IMR-90 (cell line): ENCODE results near the gene DOK6. TPM values are rescaled to one million over a fixed set of nuclear protein-coding genes. Genes with fewer than 3 reads are reported as not detected.

Source experiments
- ATAC-seq: fragments of 200-7000 bp; cut with Tn5 transposase; 2 replicates; pipeline ENCODE4 v1.9.1; 2020; ENCODE audit warnings: low read depth, mild to moderate bottlenecking, moderate library complexity
- BruUV-seq: library from RNA; stranded (reverse); fragments of 400-500 nt; replicated peaks from 2 replicates; lab custom pipeline; 2021; lab: Mats Ljungman, UMichigan
- CTCF ChIA-PET: fragments of 300-600 bp; formaldehyde crosslinking; extraction: SDS; loops from one replicate; lab custom pipeline; 2021; ENCODE audit warnings: antibody characterized with exemption; lab: Yijun Ruan, JAX
- POLR2A ChIA-PET: fragments of 300-600 bp; sonication (Branson Sonifier 250); formaldehyde crosslinking; loops from one replicate; lab custom pipeline; 2022; ENCODE audit warnings: antibody characterized with exemption; ENCODE audit not compliant: unreplicated experiment; lab: Charles Lee
- DNase-seq: peaks from one replicate; pipeline ENCODE4 v3.0.0; 2013
- H2AFZ ChIP-seq: replicated peaks from 2 replicates; pipeline ENCODE3; 2013; ENCODE audit warnings: low read length, mild to moderate bottlenecking; ENCODE audit not compliant: poor library complexity
- H2AK5ac ChIP-seq: 2 replicates; pipeline ENCODE4 v1.6.1; 2013; ENCODE audit warnings: low read depth, low read length, inconsistent platforms
- H2AK9ac ChIP-seq: replicated peaks from 2 replicates; pipeline ENCODE3; 2013; ENCODE audit warnings: mild to moderate bottlenecking, low read depth, low read length, moderate library complexity; ENCODE audit not compliant: poor library complexity
- H2BK120ac ChIP-seq: 2 replicates; pipeline ENCODE4 v1.6.1; 2013; ENCODE audit warnings: low read depth, low read length, inconsistent platforms
- H2BK15ac ChIP-seq: 3 replicates; pipeline ENCODE4 v1.6.1; 2013; ENCODE audit warnings: low read depth, low read length, inconsistent platforms
- H2BK20ac ChIP-seq: 2 replicates; pipeline ENCODE4 v1.6.1; 2013; ENCODE audit warnings: low read depth, mild to moderate bottlenecking, inconsistent platforms, low read length, moderate library complexity
- H2BK5ac ChIP-seq: 2 replicates; pipeline ENCODE4 v1.6.1; 2013; ENCODE audit warnings: mild to moderate bottlenecking, low read depth, low read length, inconsistent platforms; ENCODE audit not compliant: poor library complexity, severe bottlenecking
- H3K14ac ChIP-seq: replicated peaks from 2 replicates; pipeline ENCODE4 v1.6.1; 2013; ENCODE audit warnings: low read depth, low read length, inconsistent platforms
- H3K18ac ChIP-seq: 2 replicates; pipeline ENCODE4 v1.6.1; 2013; ENCODE audit warnings: low read depth, low read length, control low read depth
- H3K23ac ChIP-seq: 2 replicates; pipeline ENCODE4 v1.6.1; 2013; ENCODE audit warnings: low read depth, low read length, inconsistent platforms
- H3K27ac ChIP-seq: 2 replicates; pipeline ENCODE4 v1.5.1; 2013; ENCODE audit warnings: mild to moderate bottlenecking, control low read depth, low read length; ENCODE audit not compliant: insufficient read depth
- H3K27me3 ChIP-seq: 2 replicates; pipeline ENCODE4 v1.6.1; 2013; ENCODE audit warnings: low read length; ENCODE audit not compliant: control insufficient read depth, insufficient read depth
- H3K36me3 ChIP-seq: 2 replicates; pipeline ENCODE4 v1.6.1; 2013; ENCODE audit warnings: low read length, mixed read lengths; ENCODE audit not compliant: control insufficient read depth, insufficient read depth
- H3K4ac ChIP-seq: 2 replicates; pipeline ENCODE4 v1.6.1; 2013; ENCODE audit warnings: low read depth, low read length, inconsistent platforms
- H3K4me1 ChIP-seq: 2 replicates; pipeline ENCODE4 v1.6.1; 2013; ENCODE audit warnings: low read length, mixed read lengths; ENCODE audit not compliant: control insufficient read depth, insufficient read depth
- H3K4me2 ChIP-seq: 2 replicates; pipeline ENCODE4 v1.6.1; 2013; ENCODE audit warnings: low read depth, mild to moderate bottlenecking, control low read depth, low read length, moderate library complexity
- H3K4me3 ChIP-seq: 2 replicates; pipeline ENCODE4 v1.5.1; 2013; ENCODE audit warnings: low read depth, mild to moderate bottlenecking, control low read depth, low read length, moderate library complexity; ENCODE audit not compliant: insufficient read depth
- H3K56ac ChIP-seq: 2 replicates; pipeline ENCODE4 v1.6.1; 2013; ENCODE audit warnings: low read length, inconsistent platforms; ENCODE audit not compliant: insufficient read depth; ENCODE audit errors: extremely low read depth
- H3K79me1 ChIP-seq, 2 experiments: 2 replicates each; pipeline ENCODE4 v1.6.1; 2013; ENCODE audit warnings: low read length in 2 of 2, inconsistent platforms in 1 of 2, low read depth in 1 of 2
- H3K9ac ChIP-seq: 2 replicates; pipeline ENCODE4 v1.6.1; 2013; ENCODE audit warnings: low read depth, low read length, control low read depth
- H3K9me1 ChIP-seq: 2 replicates; pipeline ENCODE4 v1.6.1; 2013; ENCODE audit warnings: low read length, inconsistent platforms; ENCODE audit not compliant: insufficient read depth
- H3K9me3 ChIP-seq: 2 replicates; pipeline ENCODE4 v1.6.1; 2013; ENCODE audit warnings: low read length; ENCODE audit not compliant: control insufficient read depth, insufficient read depth
- H4K20me1 ChIP-seq: 2 replicates; pipeline ENCODE4 v1.6.1; 2013; ENCODE audit warnings: low read length, inconsistent platforms; ENCODE audit not compliant: insufficient read depth
- H4K5ac ChIP-seq: 2 replicates; pipeline ENCODE4 v1.6.1; 2013; ENCODE audit warnings: mild to moderate bottlenecking, low read depth, low read length, control low read depth
- H4K8ac ChIP-seq, 2 experiments: 2 replicates each; pipeline ENCODE4 v1.6.1; 2013; ENCODE audit warnings: low read depth in 2 of 2, low read length in 2 of 2, control low read depth in 1 of 2, inconsistent platforms in 1 of 2
- H4K91ac ChIP-seq: 2 replicates; pipeline ENCODE4 v1.6.1; 2013; ENCODE audit warnings: low read depth, low read length, inconsistent platforms; ENCODE audit not compliant: insufficient read depth
- CEBPB ChIP-seq: IDR thresholded peaks from 2 replicates; pipeline ENCODE4 v1.6.1; 2012; ENCODE audit warnings: low read depth, low read length, improper control_type of control experiment
- FOS ChIP-seq: fragments of 150-350 bp; IDR thresholded peaks from 2 replicates; pipeline ENCODE4 v1.6.1; 2016; ENCODE audit warnings: low read depth, low read length
- MAFK ChIP-seq: IDR thresholded peaks from 2 replicates; pipeline ENCODE4 v1.6.1; 2012; ENCODE audit warnings: low read depth, low read length, improper control_type of control experiment
- RAD21 ChIP-seq: IDR thresholded peaks from 2 replicates; pipeline ENCODE4 v1.6.1; 2012; ENCODE audit warnings: low read length, improper control_type of control experiment
- WGBS, 2 experiments: methylation state at CpG; one replicate each; pipeline versions ENCODE4 v1.1.5 to v1.1.7; 2013; ENCODE audit warnings: missing lambda C conversion rate in 2 of 2; ENCODE audit not compliant: insufficient read length in 1 of 2; ENCODE audit errors: extremely low coverage in 2 of 2; 5-methylcytosine and 5-hydroxymethylcytosine counted together
- dilution Hi-C: fragments of 300-500 bp; cut with HindIII; formaldehyde crosslinking; loops from one replicate; pipeline ENCODE4 v1.14.3; 2018; ENCODE audit warnings: low sequenced_read_pairs; ENCODE audit not compliant: unreplicated experiment
- in situ Hi-C: fragments of 300-500 bp; cut with MboI; formaldehyde crosslinking; loops from 3 replicates; pipeline ENCODE4 v1.14.3; 2019; ENCODE audit warnings: low sequenced_read_pairs, inconsistent platforms, mixed read lengths
- intact Hi-C: fragments of 100-400 bp; cut with micrococcal nuclease; formaldehyde crosslinking; loops from 2 replicates; pipeline ENCODE4 v1.10.0; 2022
- polyA plus RNA-seq, 3 experiments: library from polyadenylated mRNA; depleted of rRNA; stranded (reverse); fragments of >200 nt; gene quantifications; 2 replicates each; pipeline ENCODE4 v1.2.3, GENCODE V29; 2012; ENCODE audit warnings: low replicate concordance in 1 of 3
- total RNA-seq: library from RNA; depleted of rRNA; stranded (reverse); fragments of >200 nt; gene quantifications from 2 replicates; pipeline ENCODE4 v1.2.3, GENCODE V29; 2012

The DOK6 gene
- total and polyA plus RNA-seq, 2 of the 4 experiments (the other 2 are of a cell fraction): 1.9 to 2.7 TPM

DNA sequence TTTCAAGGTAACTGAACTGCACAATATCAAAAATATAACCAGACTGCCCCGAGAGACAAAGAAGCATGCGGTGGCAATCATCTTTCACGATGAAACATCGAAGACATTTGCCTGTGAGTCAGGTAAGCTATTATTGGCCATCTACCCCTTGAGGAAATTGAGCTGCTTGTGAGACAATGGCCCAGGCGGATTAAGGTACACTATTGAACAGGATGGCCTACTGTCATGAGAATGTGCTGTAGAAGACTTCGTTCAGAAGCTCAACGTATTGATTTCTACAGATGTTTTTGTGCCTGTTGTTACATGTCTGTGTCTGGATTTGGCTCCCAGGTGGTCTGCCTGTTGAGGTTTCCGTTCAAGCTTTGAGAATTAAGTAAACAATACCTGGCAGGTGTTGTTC, 198.7 kb downstream of the DOK6 start:
- H3K4me1 ChIP-seq: no peaks in the 10 kb centered on the region
- no peak overlapping the region for H3K18ac ChIP-seq
- ATAC-seq: no peak
- no peak overlapping the region for H4K91ac ChIP-seq
- no peak overlapping the region for H3K56ac ChIP-seq
- H2BK20ac ChIP-seq: no peak overlapping the region
- no peak overlapping the region for H2BK120ac ChIP-seq
- H3K9me1 ChIP-seq: no peaks in the 10 kb centered on the region
- no peak overlapping the region for H2AK9ac ChIP-seq
- intact Hi-C loops: no loop called here
- dilution Hi-C loops: no loop called here
- H3K27ac ChIP-seq: no peak overlapping the region
- no peak overlapping the region for H2AK5ac ChIP-seq
- POLR2A ChIA-PET: no interaction called here
- H2BK5ac ChIP-seq: no peak overlapping the region
- no peaks in the 10 kb centered on the region for H4K20me1 ChIP-seq
- no peak overlapping the region for H3K4me2 ChIP-seq
- H3K9ac ChIP-seq: no peak overlapping the region
- H4K5ac ChIP-seq: no peak overlapping the region
- H3K9me3 ChIP-seq: no peaks in the 10 kb centered on the region; the same call in 1 of the 2 replicates
- no peak overlapping the region for H3K14ac ChIP-seq
- H3K27me3 ChIP-seq: no peaks in the 10 kb centered on the region
- CTCF ChIA-PET: no interaction called here
- no peaks in the 10 kb centered on the region for H3K79me1 ChIP-seq
- TF ChIP-seq MAFK (no peak), FOS (no peak), RAD21 (no peak), CEBPB (no peak)
- in situ Hi-C loops: no loop called here
- 100% methylated on average over 2 of the region's 8 CpGs; no CpG with 5 or more reads in 1 of the 2 experiments for WGBS, 2 experiments
- H2BK15ac ChIP-seq: no peak overlapping the region
- H3K4me3 ChIP-seq: no peak overlapping the region
- no peak for DNase-seq
- no peak overlapping the region for H3K4ac ChIP-seq
- H2AFZ ChIP-seq: no peak overlapping the region
- BruUV-seq: no TSS peak
- no peak overlapping the region for H3K23ac ChIP-seq
- no peaks in the 10 kb centered on the region for H3K36me3 ChIP-seq
- no peak overlapping the region for H4K8ac ChIP-seq
